HG03571 (cell line): ENCODE data around the gene RGS9BP.
"Not testable (repeated sequence)": the region's sequence is repeated elsewhere in the genome, so short reads cannot be mapped to it uniquely, and the experiment has no call there.

Experiments
- ATAC-seq: cut with Tn5 transposase; IDR thresholded peaks from one replicate; pipeline ENCODE4 v1.9.1; 2021; ENCODE audit not compliant: unreplicated experiment

RGS9BP gene

DNA sequence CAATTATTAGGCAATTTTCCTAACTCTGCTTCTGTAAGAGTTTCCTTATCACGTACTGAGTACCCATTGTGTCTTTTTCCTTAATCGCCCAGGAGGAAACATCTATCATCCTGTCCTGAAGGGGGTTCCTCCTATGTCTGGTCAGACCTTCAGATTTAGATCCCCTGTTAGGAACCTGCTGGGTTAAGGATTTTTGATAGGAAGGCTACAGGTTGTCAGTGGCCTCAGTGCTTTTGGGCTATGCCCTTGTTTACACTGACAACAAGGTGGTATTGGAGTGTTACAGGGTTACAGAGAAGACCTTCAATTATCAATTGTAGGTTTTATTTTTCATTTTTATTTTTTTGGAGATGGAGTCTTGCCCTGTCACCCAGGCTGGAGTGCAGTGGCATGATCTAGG is 19.2 kb downstream of the RGS9BP start:
- ATAC-seq: not testable (repeated sequence)

DNA sequence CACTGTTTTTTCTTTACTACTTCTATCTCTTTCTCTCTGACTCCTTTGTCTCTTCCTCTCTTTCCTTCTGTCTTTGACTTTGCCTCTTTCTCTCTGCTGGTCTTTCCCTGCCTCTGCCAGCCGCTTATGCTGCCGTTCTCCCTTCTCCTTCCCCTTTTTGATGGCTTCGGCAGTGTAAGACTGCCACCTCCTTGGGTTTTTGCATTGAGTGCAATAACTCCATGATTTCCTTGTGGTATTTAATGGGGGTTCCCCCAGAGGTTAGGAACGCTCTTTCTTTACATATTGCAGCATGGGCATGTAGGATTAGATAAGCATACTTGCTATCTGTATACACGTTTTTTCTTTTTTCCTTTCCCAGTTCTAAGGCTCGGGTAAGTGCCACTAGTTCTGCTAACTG is 19.9 kb downstream of the RGS9BP start:
- ATAC-seq: not testable (repeated sequence)

DNA sequence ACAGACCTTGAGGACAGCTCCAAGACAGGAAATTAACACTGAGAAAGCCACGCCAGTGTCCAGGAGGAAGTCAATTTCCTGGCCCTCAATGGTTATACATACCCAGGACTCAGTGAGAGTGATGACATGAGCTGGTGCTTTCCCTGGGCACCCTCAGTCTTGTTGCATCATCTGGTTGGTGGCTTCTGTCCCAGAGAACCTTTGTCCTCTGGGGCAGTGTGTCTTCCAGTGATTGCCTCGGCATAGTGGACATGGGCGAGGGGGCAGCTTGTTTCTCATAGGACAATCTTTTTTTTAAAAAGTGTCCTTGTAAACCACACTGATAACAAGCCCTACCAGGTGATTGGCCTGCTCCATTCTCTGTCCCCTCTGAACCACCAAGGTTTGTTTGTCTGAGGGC is 21.1 kb downstream of the RGS9BP start:
- not testable (repeated sequence) for ATAC-seq

DNA sequence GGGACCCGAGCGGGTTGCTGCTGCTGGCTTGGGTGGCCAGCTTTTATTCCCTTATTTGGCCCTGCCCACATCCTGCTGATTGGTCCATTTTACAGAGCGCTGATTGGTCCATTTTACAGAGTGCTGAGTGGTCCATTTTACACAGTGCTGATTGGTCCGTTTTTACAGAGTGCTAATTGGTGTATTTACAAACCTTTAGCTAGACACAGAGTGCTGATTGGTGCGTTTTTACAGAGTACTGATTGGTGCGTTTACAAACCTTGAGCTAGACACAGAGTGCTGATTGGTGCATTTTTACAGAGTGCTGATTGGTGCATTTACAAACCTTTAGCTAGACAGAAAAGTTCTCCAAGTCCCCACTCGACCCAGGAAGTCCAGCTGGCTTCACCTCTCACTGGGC is 24.5 kb downstream of the RGS9BP start:
- not testable (repeated sequence) for ATAC-seq

DNA sequence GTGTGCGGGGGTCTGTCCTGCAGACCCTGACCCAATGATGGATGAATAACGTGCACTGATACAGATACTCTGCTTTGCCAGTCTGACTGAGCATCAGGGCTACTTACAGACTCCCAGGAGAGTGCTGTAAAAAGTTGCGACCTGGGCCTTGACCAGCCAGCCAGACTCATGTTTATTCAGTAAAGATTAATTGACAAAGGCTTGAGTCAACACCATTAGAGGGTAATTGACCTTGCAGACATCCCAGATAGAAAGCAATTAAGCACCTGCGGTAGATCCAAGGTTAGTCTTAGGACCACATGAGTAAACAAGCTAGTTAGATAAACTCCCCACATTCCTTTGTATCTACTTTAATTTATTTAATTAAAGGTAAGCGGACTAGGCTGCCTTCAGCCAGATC is 26.4 kb downstream of the RGS9BP start:
- no peak for ATAC-seq

DNA sequence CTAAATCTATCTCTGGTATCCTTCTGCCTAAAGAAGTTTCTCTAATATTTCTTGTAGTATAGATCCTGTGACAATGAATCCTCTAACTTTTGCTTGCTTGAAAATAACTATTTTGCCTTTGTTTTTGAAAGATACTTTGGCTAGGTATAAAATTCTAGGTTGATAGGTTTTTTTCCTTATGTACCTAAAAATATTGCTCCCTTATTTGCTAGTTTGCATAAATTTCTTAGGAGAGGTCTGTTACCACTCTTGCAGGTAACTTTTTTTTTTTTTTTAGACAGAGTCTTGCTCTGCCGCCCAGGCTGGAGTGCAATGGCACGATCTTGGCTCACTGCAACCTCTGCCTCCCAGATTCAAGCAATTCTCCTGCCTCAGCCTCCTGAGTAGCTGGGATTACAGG is 28.4 kb downstream of the RGS9BP start:
- not testable (repeated sequence) for ATAC-seq

DNA sequence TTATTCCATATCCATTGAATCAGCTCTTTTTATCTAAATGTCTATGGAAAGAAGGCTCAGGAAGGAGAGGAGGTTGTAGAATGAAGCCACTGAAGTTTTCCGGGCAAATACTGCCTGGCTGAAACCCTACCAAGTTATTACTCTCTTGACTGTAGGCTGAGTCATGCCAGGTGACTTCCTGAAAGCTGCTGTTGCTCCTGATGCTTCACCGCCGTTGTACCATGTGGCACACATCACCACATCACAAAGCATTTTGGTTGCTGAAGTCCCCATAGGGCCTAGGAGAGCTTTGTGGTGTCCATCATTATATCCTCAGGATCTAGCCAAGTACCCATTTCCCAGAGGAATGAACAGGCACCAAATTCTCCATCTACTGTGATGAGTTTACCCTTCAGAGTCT is 32.8 kb downstream of the RGS9BP start:
- ATAC-seq: no peak

DNA sequence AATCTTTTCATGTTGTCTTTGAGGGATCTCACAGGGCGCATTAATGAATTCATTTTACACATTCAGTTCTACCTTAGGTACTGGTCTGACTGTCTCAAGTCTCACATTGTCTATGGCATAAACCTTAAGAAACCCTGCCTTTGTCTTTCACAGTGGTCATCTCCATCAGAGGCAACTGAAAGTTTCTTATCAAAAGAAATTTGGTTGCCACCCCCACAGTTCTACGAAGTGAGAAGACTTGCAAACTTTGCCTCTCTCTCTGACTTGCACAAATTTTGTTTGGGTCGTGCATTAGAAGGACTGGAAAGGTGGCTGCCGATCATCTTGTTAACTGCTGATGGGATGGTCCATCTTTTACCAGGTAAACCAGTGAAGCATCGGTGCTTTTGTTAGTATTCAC is 33.4 kb downstream of the RGS9BP start:
- no peak for ATAC-seq

DNA sequence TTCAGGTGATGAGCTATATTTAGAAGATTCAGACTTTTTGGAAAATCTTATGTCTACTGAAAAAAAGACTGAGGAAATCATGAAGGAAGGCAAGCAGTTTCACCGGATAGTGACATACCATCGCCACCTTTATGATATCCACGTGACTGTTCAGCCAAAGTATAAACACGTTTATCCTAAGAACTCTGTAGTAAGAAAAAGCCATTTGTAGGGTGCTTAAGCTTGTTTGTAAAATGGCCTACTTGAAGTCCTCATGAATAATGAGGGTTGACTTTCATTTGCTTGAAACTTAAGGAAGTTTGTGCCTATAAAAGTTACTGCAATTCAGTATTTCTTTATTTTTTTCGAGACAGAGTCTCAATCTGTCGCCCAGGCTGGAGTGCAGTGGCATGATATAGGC is 36.1 kb downstream of the RGS9BP start:
- ATAC-seq: no peak

DNA sequence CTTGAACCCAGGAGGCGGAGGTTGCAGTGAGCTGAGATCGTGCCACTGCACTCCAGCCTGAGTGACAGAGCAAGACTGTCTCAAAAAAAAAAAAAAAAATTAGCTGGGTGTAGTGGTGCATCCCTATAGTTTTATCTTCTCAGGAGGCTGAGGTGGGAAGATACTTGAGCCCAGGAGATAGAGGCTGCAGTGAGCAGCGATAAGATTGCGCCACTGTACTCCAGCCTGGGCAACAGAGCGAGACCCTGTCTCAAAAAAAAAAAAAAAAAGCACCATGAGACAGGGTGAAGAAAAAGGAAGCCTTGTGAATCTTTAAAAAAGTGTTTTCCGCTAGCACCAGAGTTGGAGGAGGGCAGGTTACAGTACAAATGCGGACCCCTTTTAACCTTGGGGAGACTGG is 40.6 kb downstream of the RGS9BP start:
- not testable (repeated sequence) for ATAC-seq

DNA sequence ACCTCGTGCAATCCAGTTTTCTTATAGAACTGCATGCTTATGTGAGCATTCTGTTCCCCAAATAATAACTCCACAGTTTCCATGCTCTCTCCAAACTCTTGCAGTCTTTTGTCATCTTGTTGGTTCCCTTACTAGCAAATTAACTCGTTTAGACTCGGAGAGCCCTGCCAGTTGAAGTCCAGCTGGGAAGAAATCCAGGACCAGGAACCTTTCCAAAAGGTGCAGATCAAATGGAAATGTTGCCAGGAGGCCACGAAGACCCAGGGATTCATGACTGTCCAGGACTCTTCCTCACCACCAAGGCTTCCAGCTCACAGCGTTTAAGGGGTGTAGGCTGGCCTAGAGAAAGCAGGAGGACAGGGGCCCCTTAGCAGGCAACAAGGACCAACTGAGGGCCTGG is 41.8 kb downstream of the RGS9BP start:
- ATAC-seq: no peak

DNA sequence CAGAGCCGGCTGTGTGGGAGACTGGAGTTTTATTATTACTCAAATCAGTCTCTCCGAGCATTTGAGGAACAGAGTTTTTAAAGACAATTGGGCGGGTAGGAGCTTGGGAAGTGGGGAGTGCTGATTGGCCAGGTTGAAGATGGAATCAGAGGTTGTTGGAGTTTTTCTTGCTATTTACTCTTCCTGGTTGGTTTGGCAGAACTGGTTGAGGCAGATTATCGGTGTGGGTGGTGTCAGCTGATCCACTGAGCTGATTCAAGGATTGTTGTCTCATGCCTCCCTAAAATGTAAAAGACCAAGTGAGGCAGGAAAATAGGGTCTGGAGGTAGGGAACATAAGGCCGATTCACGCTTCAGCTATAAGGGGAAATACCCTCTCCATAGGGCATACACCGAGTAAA is 42.6 kb downstream of the RGS9BP start:
- no peak for ATAC-seq

DNA sequence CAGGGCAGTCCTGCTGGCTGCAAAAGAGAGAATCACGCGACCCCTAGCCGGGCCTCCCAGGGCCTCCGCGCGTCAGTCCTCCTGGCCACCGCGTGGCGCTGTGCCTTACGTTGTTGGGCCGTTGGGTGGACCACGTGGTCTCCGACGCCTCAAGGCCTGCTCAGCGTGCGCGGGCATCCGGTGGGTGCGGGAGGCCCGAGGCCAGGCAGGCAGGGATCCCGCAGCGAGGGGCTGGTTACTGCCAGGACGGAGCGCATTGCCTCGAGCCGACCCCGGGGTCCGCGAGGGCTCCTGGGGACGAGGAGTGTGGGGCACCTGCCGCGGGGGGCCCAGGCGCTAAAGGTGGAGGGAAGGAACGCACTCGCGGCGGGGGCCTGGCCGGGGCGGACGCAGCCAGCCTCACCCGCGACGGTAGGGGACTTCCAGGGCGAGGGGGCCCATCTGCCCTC is 44.0 kb downstream of the RGS9BP start, which contains the start of gene TDRD12:
TDRD12 (plus strand) TSS at position 157 of the 449 bp plus-strand sequence. CDS start 306 bp downstream, outside the sequence.
- no peak for ATAC-seq

DNA sequence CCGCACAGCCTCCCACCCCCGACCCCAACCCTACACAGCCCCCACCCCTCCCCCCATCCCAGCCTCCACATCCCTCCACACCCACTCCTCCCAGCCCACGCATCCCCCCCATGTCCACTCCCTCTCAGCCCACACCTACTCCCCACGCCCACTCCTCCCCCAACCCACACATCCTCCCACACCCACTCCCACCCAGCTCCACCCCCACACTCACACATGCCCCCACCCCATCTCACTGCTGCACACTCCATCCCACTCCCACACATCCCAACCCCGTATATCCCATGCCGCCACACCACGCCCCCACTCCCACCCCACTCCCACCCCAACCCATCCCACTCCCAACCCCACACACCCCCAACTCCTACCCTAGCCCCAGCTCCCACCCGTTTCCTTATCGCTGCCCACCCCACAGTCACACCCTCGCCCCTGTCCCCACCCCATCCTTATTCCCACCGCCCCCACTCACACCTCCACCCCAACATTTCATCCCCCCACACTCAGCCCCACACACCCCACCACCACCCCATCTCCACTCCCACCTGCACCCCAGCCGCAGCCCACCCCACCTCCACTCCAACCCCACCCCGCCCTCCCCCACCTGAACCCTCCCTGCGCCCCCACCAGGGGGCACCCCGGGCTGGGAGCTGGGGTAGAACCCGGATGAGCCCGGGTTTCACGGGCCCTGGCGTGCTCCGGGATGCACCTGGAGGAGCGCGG is 44.7 kb downstream of the RGS9BP start:
- no peak for ATAC-seq

DNA sequence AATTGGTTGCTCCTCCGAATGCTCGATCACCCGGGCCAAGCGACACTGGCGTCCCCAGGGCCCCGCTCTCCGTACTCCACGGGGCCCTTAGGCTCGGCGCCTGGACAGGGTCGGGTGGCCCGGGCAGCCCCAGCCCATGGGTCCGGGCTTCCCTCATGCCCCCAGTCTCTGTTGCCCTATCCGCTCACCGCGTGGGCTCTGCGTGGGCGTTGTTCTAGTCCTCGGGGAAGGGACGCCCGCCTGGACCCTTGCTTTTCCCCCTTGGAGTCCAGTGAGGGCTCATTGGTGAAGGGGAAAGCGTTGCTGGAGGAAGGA is 45.2 kb downstream of the RGS9BP start:
- ATAC-seq: no peak
